ENCODE results near the gene INTS15. TPM values are rescaled to one million over a fixed set of nuclear protein-coding genes. Genes with fewer than 3 reads are reported as not detected.

Gene INTS15
- total and polyA plus RNA-seq, 2 donors (not counting 3 experiments of a cell fraction or from before 2014, with no cell fraction given) = 35.7 to 51.6 TPM

- DNase-seq (ENCODE audit: low read depth, low spot score) (no peak), FAIRE-seq (no peak)
- TF ChIP-seq FOS (IDR thresholded peaks at IDR 0.05; ENCODE audit: borderline replicate concordance, insufficient read depth, low read length) (no peak), JUN (IDR thresholded peaks at IDR 0.05; ENCODE audit: borderline replicate concordance, insufficient read depth, insufficient read length, low read depth) (no peak), MAX (IDR thresholded peaks at IDR 0.05; ENCODE audit: insufficient read depth, insufficient read length) (no peak), EZH2 (IDR thresholded peaks at IDR 0.05; ENCODE audit: borderline replicate concordance, low read depth, low read length, severe bottlenecking) (no peak), CTCF (IDR thresholded peaks at IDR 0.05; ENCODE audit: extremely low read depth in 1 of 2, insufficient read depth in 1 of 2, low read depth in 1 of 2, low read length in 2 of 2) (no peak), POLR2A (IDR thresholded peaks at IDR 0.05; ENCODE audit: low read depth, low read length) (no peak)
- Histone ChIP-seq H3K36me3 (ENCODE audit: control insufficient read depth in 2 of 2, extremely low read depth in 1 of 2, insufficient read depth in 2 of 2, low read length in 2 of 2) (no peaks in the 10 kb centered on the region), H3K9me3 (replicated peaks; ENCODE audit: control insufficient read depth, insufficient read depth, low read length) (no peaks in the 10 kb centered on the region), H3K4me1 (ENCODE audit: control insufficient read depth, extremely low read depth, insufficient read depth, low read length) (no peaks in the 10 kb centered on the region), H3K4me2 (ENCODE audit: insufficient read depth, low read length) (no peak overlapping the region), H3K27me3 (ENCODE audit: control insufficient read depth in 2 of 2, insufficient read depth in 2 of 2, low read length in 2 of 2) (no peaks in the 10 kb centered on the region), H2AFZ (ENCODE audit: low read depth, low read length) (no peak overlapping the region), H4K20me1 (replicated peaks; ENCODE audit: control insufficient read depth, extremely low read depth, insufficient read depth, low read length) (no peaks in the 10 kb centered on the region), H3K9ac (replicated peaks; ENCODE audit: extremely low read depth, insufficient read depth, low read length) (no peak overlapping the region), H3K9me1 (replicated peaks; ENCODE audit: control insufficient read depth, extremely low read depth, insufficient read depth, low read length) (no peaks in the 10 kb centered on the region), H3K79me2 (ENCODE audit: control insufficient read depth, insufficient read depth, low read length) (no peaks in the 10 kb centered on the region), H3K4me3 (replicated peaks in 1 of 3; ENCODE audit: insufficient read depth in 1 of 3, low read depth in 1 of 3, low read length in 3 of 3) (no peak overlapping the region), H3K27ac (ENCODE audit: insufficient read depth, low read depth, low read length) (no peak overlapping the region)
- ChIA-PET CTCF (interaction anchor here (0.9 kb wide), 1 partner anchor 34 kb away, joined by 4 read pairs; the partner anchor contains the start of gene INTS15), POLR2A (no interaction called here)
- BruUV-seq (replicated peaks) = no TSS peak
- intact Hi-C loops (cut with micrococcal nuclease) = no loop called here
- dilution Hi-C loops (cut with MboI; ENCODE audit: extremely low pct_ligation_motif_present, low sequenced_read_pairs) = no loop called here
Observed at GRCh38 chr7:6623589-6624245, 33.9 kb downstream of the INTS15 start.
